Adrenal gland (tissue), 5 donors: ENCODE data around the gene FBXW8.

Source experiments
- CTCF ChIP-seq, 6 experiments: fragments of 450-650 bp in 4 of 6; fragments of 200-600 bp in 2 of 6; sonication (generic) in 1 of 6; IDR thresholded peaks; 1 replicate in 5 of 6; 2 replicates in 1 of 6; pipeline versions ENCODE4 v1.5.1 to v1.8.0; 2016 to 2021; ENCODE audit warnings: antibody characterized with exemption in 6 of 6, mild to moderate bottlenecking in 2 of 6, moderate library complexity in 1 of 6
- POLR2A ChIP-seq, 2 donors: fragments of 450-650 bp; IDR thresholded peaks; one replicate each; pipeline ENCODE4 v1.6.1; 2017; ENCODE audit warnings: antibody characterized with exemption in 2 of 2, mild to moderate bottlenecking in 2 of 2, moderate library complexity in 1 of 2
- donor health status: DM: no; HTN: no; CAD: no.

DNA sequence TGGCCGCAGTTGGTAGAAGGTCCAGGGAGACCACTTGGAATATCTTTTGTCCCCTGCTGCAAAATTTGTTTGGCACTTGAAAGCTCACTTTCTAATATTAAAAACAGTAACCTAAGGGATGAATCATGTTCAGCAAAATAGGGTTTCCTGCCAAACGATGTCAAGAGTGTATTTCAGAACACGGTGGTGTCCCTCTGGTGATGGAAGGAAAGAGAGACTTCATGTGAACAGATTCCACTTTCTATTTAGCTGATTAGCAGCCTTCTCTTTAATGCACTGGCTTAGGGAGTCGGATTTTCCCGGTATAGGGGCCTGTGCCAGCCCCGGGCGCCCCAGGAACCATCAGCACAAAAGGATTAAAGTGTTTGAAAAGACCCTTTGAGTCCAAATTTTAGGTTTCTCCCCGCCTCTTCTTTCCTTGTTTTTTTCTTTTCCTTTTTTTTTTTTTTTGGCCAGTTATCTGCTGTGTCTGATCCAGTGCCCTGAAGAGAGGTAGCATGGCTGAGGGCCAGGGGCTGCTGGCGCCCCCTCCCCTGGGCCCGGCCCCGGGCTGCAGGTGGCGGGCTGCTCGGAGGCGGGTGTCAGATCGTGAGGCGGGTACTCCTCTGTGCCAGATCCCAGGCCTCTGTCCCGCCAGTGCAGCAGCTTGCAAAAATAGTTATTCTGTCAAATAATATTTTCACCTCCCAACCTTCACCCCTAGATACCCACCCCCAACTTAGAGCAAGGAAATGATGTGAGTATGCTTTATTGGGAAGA lies 100.1 kb downstream of the FBXW8 start:
- no peak for TF ChIP-seq CTCF (IDR thresholded peaks at IDR 0.05)
- TF ChIP-seq POLR2A (IDR thresholded peaks at IDR 0.05): no peak
